ENCODE data around the gene TLE1.

DNA sequence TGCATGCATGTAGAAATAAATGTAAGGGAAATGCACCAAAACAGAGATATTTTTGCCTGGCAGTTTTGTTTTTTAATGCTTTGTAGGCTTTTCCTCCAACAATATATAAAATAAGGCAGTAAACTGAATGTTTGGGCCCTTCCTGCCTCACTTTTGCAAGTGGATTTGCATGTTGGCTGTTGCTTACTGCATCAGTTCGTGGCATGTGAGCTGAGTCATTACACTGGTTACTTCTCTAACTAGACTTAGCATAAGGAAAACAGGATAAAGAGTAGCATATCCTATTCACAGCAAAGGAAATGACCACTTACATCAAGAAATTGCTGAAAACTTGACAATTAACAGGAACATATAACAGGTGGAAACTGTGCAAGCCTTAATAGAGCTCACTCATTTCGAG, 113.4 kb downstream of the TLE1 start:
- no peak for TF ChIP-seq GATA2 (IDR thresholded peaks at IDR 0.05; ENCODE audit: low read depth, low read length)
- TF ChIP-seq GATA3 (IDR thresholded peaks at IDR 0.05; ENCODE audit: low read depth, low read length) = no peak

Measured in SH-SY5Y (cell line).